HEK293 (cell line): Measurements from ENCODE around the gene VILL.

Source experiments
- OVOL3 ChIP-seq: fragments of 450-650 bp; formaldehyde crosslinking; IDR thresholded peaks from 2 replicates; pipeline ENCODE4 v1.5.1; 2016; ENCODE audit warnings: missing biosample characterization, missing genetic modification characterization
- WT1 ChIP-seq: fragments of 450-650 bp; formaldehyde crosslinking; IDR thresholded peaks from 2 replicates; pipeline ENCODE4 v1.5.1; 2016; ENCODE audit warnings: missing biosample characterization, missing genetic modification characterization
- ZNF138 ChIP-seq: fragments of 450-650 bp; formaldehyde crosslinking; IDR thresholded peaks from 2 replicates; pipeline ENCODE4 v1.5.1; 2016; ENCODE audit warnings: missing biosample characterization, missing genetic modification characterization, borderline replicate concordance
- TF ChIP-seq, protein P1 (sequence below): fragments of 450-650 bp; formaldehyde crosslinking; IDR thresholded peaks from 2 replicates; pipeline ENCODE4 v1.5.1; 2016; ENCODE audit warnings: missing biosample characterization, missing genetic modification characterization
- TF ChIP-seq, protein P2 (sequence below): fragments of 450-650 bp; formaldehyde crosslinking; IDR thresholded peaks from 2 replicates; pipeline ENCODE4 v1.5.1; 2016; ENCODE audit warnings: missing biosample characterization, missing genetic modification characterization

DNA sequence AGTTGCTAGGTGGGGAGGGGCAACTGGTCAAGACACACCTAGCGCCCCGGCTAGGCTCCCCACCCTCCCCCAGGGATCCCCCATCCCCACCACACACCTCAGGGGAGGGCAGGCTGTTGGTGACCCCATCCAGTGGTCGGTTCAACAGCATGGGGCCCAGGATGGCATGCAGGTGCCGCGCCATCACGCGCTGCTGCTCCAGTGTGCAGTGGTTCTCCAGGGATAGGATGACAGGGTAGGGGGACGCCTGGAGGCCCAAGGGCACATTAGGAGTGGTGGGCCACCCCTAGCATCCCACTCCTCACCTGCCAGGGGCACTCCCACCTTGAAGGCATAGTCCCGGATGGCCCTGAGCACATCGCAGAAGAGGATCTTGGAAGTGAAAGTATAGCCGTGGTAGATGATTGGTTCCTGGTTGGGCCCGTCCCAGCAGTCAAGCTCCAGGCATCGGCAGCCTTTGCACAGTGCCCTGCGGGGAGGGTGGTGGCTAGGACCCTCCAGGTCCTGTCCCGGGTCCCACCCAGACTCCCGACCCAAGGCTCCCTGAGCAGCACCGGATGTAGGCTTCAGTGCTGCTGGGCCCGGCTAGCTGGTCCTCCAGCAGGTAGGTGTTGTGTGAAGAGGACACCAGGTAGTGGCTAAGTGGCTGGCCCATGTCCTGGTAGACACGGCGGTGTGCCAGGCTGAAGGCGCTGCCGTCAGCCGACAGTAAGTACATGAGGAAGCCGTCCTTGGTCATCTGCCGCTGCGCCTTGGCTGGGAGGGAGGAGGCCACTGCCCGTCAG lies 19.4 kb downstream of the VILL start:
- TF ChIP-seq ZNF138 (tag by site-specific recombination) = no peak
- TF ChIP-seq, protein P1, sequence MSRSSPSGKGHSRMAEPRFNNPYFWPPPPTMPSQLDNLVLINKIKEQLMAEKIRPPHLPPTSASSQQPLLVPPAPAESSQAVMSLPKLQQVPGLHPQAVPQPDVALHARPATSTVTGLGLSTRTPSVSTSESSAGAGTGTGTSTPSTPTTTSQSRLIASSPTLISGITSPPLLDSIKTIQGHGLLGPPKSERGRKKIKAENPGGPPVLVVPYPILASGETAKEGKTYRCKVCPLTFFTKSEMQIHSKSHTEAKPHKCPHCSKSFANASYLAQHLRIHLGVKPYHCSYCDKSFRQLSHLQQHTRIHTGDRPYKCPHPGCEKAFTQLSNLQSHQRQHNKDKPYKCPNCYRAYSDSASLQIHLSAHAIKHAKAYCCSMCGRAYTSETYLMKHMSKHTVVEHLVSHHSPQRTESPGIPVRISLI (tag by site-specific recombination) = no peak
- TF ChIP-seq WT1 (tag by site-specific recombination) = no peak
- TF ChIP-seq, protein P2, sequence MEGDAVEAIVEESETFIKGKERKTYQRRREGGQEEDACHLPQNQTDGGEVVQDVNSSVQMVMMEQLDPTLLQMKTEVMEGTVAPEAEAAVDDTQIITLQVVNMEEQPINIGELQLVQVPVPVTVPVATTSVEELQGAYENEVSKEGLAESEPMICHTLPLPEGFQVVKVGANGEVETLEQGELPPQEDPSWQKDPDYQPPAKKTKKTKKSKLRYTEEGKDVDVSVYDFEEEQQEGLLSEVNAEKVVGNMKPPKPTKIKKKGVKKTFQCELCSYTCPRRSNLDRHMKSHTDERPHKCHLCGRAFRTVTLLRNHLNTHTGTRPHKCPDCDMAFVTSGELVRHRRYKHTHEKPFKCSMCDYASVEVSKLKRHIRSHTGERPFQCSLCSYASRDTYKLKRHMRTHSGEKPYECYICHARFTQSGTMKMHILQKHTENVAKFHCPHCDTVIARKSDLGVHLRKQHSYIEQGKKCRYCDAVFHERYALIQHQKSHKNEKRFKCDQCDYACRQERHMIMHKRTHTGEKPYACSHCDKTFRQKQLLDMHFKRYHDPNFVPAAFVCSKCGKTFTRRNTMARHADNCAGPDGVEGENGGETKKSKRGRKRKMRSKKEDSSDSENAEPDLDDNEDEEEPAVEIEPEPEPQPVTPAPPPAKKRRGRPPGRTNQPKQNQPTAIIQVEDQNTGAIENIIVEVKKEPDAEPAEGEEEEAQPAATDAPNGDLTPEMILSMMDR (tag by site-specific recombination) = no peak
- TF ChIP-seq OVOL3 (tag by site-specific recombination) = no peak
